Midbrain (tissue), 1 donor: ENCODE data around the gene SNIP1.
"Not testable (repeated sequence)": the region's sequence is repeated elsewhere in the genome, so short reads cannot be mapped to it uniquely, and the experiment has no call there.

Source experiments
- DNase-seq: peaks from one replicate; lab custom pipeline; 2025; lab: John Stamatoyannopoulos, UW

The SNIP1 gene

GRCh38 chr1:37559080-37559479 lies 5.0 kb upstream of the SNIP1 start:
- DNase-seq = no peak

DNA sequence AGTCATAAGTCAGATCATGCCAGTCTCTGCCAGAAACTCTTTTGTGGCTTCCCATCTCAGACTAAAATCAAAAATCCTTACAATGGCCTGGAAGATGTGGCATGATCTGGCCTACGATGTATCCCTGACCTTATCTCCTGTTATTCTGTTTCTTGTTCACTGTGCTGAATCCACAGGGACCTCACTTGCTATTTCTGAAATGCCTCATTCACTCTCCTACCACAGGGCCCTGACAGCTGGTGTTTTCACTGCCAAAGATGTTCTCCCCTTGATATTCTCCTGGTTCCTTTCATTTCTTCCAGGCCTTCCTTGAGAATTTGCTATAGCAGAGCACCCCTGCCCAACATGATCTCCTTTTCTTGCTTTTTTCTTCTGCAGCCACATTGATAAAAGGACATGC lies 4.3 kb upstream of the SNIP1 start:
- no peak for DNase-seq

GRCh38 chr1:37557402-37557801 lies 3.3 kb upstream of the SNIP1 start:
- DNase-seq = no peak

DNA sequence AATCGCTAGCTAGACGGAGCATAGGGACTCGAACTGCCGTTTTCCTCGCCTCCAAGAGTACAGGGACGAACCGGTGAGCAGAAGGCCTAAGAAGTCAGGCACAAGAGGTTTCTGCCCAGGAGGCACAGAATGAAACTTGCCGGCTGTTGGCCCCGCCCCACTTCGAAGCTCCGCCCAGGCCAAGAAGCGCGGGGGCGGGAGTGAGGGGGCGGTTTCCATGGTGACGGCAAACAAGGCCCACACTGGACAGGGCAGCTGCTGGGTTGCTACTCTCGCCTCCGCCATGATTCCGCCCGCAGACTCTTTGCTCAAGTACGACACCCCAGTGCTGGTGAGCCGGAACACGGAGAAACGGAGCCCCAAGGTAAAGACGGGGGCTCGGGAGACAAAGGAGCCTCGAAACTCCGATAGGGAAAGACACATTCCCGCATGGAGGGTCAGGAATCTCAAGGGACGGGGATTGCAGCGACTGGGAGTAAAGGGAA lies 2.7 kb upstream of the SNIP1 start, which contains the start of gene DNALI1:
Gene DNALI1, plus strand, starts transcription at position 229 of the 485 bp plus-strand sequence. Its CDS starts 55 bp downstream, at position 284.
- DNase-seq = peak; percentile 87

- DNase-seq = no peak
Observed at GRCh38 chr1:37553598-37553926, 531 bp downstream of the SNIP1 start.

- DNase-seq = no peak
Observed at GRCh38 chr1:37549341-37549740, 4.8 kb downstream of the SNIP1 start.

DNA sequence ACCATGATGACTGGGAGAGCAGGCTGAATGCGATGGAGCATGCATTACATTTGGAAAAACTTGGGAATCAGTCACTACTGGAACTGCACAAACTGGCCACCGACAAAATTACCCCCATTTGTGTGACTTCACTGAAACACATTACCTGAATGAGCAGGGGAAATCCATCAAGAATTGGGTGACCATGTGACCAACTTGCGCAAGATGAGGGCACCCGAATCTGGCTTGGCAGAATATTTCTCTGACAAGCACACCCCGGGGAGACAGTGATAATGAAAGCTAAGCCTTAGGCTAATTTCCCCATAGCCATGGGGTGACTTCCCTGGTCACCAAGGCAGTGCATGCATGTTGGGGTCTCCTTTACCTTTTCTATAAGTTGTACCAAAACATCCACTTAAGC lies 9.1 kb downstream of the SNIP1 start:
- no peak for DNase-seq

- DNase-seq = no peak
Observed at GRCh38 chr1:37544530-37544929, 9.6 kb downstream of the SNIP1 start.

DNA sequence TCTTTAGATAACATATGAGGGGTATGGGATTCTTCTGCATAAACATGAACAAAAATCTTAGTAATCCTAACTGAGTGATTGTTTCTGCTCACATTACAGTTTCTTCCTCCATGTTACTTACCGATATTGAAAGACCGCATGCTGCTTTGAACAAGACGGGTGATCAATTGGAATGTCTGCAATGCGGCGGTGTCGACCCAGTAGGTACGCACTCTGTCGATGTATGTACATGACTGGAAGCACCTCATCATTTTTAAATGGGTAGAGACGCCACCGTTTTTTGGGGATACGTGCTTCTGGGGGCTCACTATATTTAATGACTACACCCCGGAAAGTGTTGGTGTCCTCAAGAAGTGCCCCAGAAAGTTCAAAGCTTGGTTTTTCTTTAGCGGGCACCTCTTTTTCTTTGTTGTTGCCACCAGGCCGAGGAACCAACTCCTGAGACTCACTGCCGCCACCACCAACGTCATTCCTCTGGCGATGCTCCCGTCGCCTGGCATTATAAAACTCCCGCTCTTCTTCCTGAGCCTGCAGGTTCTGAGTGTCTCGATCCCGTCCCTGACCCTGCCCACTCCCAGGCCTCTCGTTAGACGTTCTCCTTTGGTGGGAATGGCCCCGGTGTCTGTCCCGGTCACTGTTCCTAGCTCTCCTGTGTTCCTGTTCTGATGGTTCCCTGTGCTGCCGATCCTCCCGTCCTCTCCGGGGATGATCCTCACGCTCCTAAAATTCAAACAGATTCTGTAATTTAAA lies 13.9 kb downstream of the SNIP1 start:
- no peak for DNase-seq

DNA sequence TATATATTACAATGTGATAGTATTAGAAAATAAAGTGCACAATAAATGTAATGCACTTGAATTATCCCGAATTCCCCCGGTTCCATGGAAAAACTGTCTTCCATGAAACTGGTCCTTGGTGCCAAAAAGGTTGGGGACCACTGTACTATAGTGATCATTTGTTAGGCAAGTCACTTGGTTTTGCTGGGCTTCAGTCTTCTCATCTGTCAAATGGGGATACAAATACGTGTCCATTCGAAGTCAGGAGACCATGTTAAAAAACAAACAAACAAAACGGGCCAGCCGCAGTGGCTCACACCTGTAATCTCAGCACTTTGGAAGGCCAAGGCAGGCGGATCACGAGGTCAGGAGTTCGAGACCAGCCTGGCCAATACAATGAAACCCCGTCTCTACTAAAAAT lies 14.9 kb downstream of the SNIP1 start:
- DNase-seq = not testable (repeated sequence)

DNA sequence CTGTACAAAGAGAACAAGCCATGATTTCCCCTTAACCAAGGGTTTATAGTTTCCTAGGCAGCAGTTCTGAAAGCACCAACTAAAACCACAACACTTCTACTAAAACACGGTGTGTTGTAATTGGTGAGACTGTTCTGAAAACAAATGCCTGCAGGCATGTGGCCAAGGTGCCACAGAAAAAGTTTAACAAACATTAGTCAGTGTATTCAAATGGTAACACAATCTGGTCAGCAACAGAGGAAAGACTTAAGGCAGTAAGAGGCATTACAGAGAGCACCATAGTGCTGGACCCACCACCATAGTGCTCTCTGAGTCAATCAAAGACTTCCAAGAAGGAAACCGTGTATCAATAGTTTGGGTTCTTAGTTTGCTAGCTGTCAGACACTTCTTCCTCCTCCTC lies 16.7 kb downstream of the SNIP1 start:
- DNase-seq = no peak

DNA sequence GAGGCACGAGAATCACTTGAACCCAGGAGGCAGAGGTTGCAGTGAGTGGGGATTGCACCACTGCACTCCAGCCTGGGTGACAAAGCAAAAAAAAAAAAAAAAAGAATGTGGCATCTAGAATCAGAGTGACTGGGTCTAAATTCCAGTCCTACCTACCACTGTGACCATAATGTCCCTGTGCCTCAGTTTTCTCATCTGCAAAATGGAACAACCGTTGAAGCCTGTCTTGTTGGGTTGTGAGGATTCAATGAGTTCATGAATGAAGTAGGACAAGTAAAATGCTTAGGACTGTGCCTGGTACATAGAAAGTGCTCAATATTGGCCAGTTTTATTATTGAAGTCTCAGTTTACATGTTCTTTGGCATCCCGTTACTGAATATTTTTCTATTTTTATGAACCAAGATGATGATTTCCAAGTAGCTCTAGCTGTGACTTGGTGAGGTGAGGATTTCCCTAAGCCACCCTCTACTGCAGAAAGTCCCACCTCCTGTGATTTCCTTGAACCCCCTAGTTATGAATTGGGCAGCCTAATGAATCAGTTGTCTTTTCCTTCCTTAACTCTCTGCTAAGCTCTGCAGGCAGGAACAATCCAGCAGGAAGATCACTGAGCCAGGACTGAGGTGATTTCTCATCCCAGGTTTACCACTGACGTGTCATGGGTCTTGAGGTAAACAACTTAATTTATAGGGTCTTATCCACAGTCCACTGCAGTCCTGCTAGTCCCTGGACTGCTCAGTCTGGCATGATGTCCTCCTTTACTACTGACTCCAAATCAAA lies 20.6 kb downstream of the SNIP1 start:
- no peak for DNase-seq

DNA sequence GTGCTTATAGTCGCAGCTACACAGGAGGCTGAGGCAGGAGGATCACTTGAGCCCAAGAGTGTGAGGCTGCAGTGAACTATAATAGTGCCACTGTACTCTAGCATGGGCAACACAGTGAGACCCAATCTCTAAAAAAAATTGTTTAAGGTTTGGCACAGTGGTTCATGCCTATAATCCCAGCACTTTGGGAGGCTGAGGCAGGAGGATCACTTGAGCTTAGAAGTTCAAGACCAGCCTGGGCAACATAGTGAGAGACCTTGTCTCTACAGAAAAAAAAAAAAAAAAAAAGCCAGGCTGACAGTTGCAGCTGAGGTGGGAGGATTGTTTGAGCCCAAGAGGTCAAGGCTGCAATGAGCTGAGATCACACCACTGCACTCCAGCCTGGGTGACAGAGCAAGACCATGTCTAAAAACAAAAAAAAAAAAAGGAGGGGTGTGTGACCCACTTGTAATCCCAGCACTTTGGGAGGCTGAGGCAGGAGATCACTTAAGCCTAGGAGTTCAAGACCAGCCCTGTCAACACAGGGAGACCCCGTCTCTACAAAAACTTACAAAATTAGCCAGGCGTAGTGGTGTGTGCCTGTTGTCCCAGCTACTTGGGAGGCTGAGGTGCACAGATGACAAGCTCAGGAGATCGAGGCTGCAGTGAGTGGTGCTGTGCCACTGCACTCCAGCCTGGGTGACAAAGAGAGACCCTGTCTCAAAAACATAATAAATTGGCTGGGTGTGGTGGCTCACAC lies 21.5 kb downstream of the SNIP1 start:
- not testable (repeated sequence) for DNase-seq

- DNase-seq = not testable (repeated sequence)
Observed at GRCh38 chr1:37529888-37530287, 24.2 kb downstream of the SNIP1 start.

DNA sequence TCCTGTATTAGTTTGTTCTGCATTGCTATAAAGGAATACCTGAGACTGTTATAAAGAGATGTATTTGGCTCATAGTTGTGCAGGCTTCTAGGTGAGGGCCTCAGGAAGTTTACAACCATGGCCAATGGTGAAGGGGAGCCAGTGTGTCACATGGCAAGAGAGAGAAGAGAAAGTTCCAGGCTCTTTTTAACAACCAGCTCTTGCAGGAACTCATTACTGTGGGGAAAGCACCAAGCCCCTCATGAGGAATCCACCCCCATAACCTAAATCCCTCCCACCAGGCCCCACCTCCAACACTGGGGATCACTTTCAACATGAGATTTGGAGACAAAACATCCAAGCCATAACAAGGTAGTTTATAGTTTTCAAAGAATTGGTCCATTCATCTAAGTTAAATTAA lies 34.5 kb downstream of the SNIP1 start:
- no peak for DNase-seq

DNA sequence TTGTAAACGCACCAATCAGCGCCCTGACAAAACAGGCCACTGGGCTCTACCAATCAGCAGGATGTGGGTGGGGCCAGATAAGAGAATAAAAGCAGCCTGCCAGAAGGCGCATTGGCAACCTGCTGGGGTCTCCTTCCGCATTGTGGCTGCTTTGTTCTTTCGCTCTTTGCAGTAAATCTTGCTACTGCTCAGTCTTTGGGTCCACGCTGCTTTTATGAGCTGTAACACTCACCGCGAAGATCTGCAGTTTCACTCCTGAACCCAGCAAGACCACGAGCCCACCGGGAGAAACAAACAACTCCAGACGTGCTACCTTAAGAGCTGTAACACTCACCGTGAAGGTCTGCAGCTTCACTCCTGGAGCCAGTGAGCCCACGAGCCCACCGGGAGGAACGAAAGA lies 35.2 kb downstream of the SNIP1 start:
- not testable (repeated sequence) for DNase-seq

- DNase-seq = not testable (repeated sequence)
Observed at GRCh38 chr1:37518241-37518640, 35.9 kb downstream of the SNIP1 start.

DNA sequence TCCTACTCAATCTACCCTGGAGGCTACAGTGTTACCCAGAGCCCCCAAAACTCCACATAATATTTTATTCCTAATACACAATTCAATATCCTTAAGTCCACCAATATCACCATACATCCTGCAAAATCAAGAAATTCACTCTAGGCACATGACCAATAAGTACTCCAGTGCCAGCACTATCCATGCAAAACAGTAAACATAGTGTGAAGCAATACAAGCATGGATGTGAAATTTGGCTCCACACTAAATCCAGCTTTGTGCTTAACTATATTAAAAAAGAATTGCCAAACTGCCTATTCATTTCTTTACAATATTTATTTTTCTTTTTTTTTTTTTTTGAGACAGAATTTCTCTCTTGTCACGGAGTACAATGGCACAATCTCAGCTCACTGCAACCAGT lies 36.5 kb downstream of the SNIP1 start:
- DNase-seq = no peak

GRCh38 chr1:37515185-37516034 lies 38.7 kb downstream of the SNIP1 start:
- no peak for DNase-seq

- peak; percentile 80 for DNase-seq
Observed at GRCh38 chr1:37514350-37515184, 39.5 kb downstream of the SNIP1 start, which contains the start of gene MEAF6. TSS of gene MEAF6 (minus strand) at chr1:37514766. CDS start at chr1:37514746, 20 bp downstream.
